Measurements from ENCODE around the gene SYT13.

DNA sequence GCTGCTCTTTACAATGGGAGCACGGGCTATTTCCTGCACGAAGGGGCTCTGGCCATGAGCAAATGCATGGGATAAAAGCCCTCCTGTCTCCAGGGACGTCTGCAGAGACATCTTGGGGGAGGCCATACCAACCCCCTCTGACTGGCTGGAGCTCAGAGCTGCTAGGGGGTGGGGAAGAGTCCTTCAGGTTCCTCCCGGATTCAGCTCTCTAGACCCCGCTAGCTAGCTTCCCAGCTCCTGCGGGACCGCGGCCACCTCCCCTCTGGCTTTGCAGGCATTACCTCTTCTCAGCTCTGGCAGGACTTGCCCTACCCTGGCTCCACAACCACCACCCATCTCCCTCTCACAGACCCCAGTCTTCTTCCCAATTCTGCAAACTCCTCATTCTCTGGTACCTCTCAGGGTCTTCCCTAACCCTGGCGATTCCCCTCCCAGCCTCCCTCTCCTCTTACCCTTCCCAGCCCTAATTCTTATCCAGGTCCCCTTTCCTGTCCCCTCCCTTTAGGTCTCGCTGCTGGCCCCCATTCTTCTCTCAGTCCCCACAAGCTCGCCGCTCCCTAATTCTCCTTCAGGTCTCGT is 802 bp downstream of the SYT13 start:
- TF ChIP-seq EZH2 (IDR thresholded peaks at IDR 0.05; ENCODE audit: borderline replicate concordance, low read depth, low read length, severe bottlenecking) (no peak), POLR2AphosphoS5 (IDR thresholded peaks at IDR 0.05; ENCODE audit: insufficient read depth, low read depth, low read length) (no peak)
- TF ChIP-seq, protein P1, sequence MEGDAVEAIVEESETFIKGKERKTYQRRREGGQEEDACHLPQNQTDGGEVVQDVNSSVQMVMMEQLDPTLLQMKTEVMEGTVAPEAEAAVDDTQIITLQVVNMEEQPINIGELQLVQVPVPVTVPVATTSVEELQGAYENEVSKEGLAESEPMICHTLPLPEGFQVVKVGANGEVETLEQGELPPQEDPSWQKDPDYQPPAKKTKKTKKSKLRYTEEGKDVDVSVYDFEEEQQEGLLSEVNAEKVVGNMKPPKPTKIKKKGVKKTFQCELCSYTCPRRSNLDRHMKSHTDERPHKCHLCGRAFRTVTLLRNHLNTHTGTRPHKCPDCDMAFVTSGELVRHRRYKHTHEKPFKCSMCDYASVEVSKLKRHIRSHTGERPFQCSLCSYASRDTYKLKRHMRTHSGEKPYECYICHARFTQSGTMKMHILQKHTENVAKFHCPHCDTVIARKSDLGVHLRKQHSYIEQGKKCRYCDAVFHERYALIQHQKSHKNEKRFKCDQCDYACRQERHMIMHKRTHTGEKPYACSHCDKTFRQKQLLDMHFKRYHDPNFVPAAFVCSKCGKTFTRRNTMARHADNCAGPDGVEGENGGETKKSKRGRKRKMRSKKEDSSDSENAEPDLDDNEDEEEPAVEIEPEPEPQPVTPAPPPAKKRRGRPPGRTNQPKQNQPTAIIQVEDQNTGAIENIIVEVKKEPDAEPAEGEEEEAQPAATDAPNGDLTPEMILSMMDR (IDR thresholded peaks at IDR 0.05; ENCODE audit: extremely low read depth in 1 of 2, insufficient read depth in 1 of 2, low read depth in 1 of 2, low read length in 2 of 2), result no peak
